GM19351 (cell line): Measurements from ENCODE around the gene CTAGE8.
A peak's percentile ranks its signal among the peaks of the same experiment; 100 is the strongest.
"Not testable (repeated sequence)": the region's sequence is repeated elsewhere in the genome, so short reads cannot be mapped to it uniquely, and the experiment has no call there.

Experiments
- ATAC-seq: cut with Tn5 transposase; IDR thresholded peaks from one replicate; pipeline ENCODE4 v1.9.1; 2021; ENCODE audit warnings: mild to moderate bottlenecking, moderate library complexity; ENCODE audit not compliant: unreplicated experiment

Gene CTAGE8

DNA sequence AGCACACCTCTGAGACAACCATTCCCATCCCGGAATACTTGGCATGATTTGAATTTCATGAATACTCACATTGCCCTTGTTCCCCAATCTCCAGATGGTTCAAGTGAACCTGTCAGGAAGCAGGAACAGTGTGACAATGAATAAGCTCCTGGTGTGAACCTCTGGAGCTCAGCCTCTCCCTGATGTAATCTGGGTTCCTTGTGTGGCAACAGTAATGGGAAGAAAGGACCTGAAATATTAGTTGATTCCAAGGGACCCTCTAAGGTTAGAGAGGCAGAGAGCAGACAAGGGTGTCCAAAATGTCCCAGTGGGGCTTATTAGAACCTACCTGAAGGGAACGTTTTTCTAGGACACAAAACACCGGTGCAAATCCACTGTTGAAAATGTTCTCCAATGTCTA lies 13.0 kb downstream of the CTAGE8 start:
- no peak for ATAC-seq

DNA sequence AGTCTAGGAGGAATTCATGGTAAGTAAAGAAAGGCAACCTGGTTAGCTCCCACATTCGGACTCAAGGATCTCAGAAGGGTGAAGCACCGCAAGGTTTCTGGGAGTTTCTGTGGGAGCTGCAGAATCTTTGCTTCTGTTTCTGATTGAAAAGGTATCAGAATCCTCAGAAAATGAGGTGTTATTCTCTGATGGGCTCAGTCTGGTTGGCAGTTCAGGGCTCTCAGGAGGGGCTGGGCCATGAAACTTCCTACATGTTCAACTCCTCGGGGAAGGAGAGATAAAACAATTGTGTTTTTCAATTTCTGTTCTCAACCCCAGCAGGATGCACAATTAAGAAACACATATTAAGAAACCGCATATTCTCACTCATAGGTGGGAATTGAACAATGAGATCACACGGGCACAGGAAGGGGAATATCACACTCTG lies 13.6 kb downstream of the CTAGE8 start:
- no peak for ATAC-seq

DNA sequence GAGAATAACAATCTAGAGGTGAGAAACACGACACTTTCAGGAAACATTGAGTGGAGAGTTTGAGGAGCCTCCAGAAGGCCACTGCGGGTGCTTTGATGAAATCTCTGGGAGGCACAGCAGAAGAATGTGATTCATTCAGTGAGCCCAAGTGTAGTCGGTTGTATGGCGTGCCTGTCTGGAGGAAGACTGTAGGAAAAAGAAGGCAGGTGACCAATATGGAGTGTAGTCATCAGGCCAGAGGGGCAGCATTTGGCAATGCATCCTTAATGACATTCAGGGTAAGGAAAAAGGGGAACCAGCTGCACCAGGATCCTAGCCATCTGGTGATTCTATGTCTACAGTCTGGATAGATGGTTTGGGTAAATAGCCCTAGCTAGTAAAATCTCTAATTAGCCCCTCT lies 16.8 kb downstream of the CTAGE8 start:
- not testable (repeated sequence) for ATAC-seq

GRCh38 chr7:144247674-144248330 lies 21.3 kb downstream of the CTAGE8 start:
- ATAC-seq = not testable (repeated sequence)

DNA sequence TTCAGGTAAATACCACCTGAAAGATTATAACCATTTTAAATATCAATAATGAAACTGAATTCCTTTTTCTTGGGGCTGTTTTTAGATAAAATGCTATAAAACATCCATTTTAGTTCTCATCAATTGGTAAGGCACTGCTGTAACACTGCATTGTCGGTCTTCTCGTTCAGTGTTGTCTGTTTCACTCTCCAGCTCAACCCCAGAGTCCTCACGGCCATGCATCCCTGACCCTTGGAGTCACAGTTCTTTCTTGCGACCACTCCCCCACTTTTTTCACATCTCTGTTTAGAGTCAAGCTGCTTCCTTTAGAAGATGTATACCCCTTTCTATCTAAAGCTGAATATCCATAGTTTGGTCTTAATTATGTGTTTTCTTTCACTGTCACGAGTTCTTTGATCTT lies 22.1 kb downstream of the CTAGE8 start:
- not testable (repeated sequence) for ATAC-seq

GRCh38 chr7:144245372-144245771 lies 23.7 kb downstream of the CTAGE8 start:
- ATAC-seq = not testable (repeated sequence)

DNA sequence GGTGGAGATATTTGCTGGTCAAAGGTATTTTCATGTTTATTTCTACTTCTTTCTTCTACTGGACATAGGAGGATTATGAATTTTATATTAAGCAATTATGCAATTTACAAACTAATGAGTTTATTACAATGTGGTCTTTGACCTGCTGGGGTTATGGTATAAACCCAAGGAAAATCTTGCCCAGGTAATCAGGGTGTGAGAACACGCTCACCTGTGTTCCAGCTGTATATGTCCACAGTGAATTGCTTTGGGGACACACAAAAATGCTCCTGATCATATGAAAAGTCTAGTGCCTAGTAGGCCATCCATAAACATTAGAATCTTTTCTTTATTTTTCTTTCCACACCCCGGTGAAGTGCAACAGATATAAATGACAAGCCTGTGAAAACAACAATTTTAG lies 29.7 kb downstream of the CTAGE8 start, which contains the start of gene OR2A42:
TSS of gene OR2A42 (minus strand) at position 241 of the 400 bp plus-strand sequence. CDS start 6,762 bp downstream, outside the sequence.
- ATAC-seq = not testable (repeated sequence)

- ATAC-seq = not testable (repeated sequence)
Measured at GRCh38 chr7:144238530-144239082, 30.5 kb downstream of the CTAGE8 start.

DNA sequence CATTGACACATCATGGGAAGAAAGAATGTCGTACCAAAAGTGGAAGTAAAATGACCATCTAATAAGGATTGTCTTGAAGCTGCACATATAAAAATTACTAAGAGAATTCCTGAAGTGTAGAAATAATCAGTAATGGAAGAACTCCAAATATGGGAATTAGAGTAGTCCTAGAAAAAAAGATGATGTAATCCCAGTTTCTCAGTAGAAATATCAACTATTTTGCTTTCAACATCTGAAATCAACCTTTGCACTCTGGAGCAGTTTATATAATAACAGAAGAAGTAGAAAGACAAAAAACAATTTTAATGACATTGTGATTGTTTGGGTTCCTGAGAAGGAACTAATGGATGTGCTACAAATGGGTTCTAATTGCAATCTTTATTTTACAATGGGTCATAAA lies 36.0 kb downstream of the CTAGE8 start:
- ATAC-seq = not testable (repeated sequence)

- not testable (repeated sequence) for ATAC-seq
Measured at GRCh38 chr7:144231027-144231426, 38.1 kb downstream of the CTAGE8 start.

DNA sequence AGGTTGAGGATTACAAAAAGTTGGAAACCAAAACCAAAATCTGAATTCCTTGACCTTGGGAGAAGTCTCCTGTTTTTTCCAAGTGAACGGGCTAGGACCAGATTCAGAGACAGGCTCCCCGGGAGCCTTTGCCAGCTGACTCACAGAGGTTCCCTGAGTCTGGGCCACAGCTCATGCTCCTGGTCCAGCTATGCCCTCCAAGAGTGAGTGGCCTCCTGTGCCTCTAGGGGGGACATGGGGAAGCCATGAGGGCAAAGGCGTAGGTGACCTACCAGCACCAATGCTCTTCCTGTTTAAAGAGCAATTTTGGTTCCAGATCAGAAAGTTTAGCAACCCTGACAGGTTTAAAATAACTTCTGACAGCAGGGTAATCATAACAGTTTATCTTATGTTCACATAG lies 40.3 kb downstream of the CTAGE8 start:
- not testable (repeated sequence) for ATAC-seq

DNA sequence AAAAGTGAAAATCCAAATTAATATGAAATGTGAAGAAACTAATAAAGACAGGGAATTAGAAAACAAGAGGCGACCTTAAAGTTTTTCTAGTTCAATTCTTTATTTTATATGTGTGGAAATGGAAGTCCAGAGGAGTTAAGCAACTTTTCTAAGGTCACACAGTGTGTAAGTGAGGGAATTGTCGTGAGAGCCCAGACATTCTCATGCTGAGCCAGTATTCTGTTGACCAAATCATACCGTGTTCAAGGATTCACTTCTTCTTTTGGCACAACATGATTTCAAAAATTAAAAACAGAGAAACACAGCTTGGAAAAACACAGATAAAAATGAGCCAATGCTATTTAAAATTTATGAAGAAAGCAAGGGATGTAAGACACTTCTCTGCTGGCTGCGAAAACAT lies 42.2 kb downstream of the CTAGE8 start:
- not testable (repeated sequence) for ATAC-seq

DNA sequence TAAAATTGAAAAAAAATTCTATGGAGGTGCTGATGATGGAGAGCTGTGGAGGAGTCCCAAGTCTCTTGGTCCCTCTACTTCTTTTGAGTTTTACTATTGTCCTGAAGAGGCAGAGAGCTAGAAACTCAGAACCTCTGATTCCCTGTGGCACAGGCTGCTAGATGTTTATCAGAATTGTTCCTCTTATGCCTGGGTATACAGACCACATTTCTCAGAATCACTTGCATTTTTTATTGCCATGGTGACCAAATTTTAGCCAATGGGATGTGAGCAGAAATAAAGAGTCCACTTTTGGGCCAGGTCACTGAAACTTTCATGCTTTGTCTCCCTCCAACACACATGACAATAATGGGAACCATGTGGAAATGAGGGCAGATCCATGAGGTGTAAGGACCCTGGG lies 45.4 kb downstream of the CTAGE8 start:
- ATAC-seq = not testable (repeated sequence)

GRCh38 chr7:144220531-144220930 lies 48.6 kb downstream of the CTAGE8 start:
- ATAC-seq = not testable (repeated sequence)

DNA sequence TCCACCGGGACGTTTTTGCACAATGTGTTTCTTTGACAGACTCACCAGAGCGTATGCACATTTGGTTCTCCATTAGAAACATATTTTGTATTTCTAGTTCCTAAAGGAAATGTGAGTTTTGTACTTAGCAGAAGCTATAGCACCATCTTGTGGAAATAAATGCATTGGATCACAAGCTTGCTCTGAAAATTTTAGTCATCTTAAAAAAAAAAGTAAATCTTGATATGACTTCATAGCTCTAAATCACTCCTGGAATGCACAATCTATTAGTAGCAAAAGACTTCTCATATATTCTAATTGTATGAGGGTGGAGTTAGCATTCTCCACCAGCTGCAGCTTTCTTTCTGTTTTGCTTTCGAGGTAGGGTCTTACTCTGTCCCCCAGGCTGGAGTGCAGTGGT lies 49.9 kb downstream of the CTAGE8 start:
- ATAC-seq = peak; percentile 52

- ATAC-seq = not testable (repeated sequence)
Measured at GRCh38 chr7:144218581-144218980, 50.5 kb downstream of the CTAGE8 start.

- not testable (repeated sequence) for ATAC-seq
Measured at GRCh38 chr7:144217200-144217599, 51.9 kb downstream of the CTAGE8 start.
